ENCODE measurements around the gene MAML2. TPM values are rescaled to one million over a fixed set of nuclear protein-coding genes. Genes with fewer than 3 reads are reported as not detected.

The MAML2 gene
- total RNA-seq, 6 experiments from 2014 or later = 24.9 to 30.8 (median 28.3) TPM

DNA sequence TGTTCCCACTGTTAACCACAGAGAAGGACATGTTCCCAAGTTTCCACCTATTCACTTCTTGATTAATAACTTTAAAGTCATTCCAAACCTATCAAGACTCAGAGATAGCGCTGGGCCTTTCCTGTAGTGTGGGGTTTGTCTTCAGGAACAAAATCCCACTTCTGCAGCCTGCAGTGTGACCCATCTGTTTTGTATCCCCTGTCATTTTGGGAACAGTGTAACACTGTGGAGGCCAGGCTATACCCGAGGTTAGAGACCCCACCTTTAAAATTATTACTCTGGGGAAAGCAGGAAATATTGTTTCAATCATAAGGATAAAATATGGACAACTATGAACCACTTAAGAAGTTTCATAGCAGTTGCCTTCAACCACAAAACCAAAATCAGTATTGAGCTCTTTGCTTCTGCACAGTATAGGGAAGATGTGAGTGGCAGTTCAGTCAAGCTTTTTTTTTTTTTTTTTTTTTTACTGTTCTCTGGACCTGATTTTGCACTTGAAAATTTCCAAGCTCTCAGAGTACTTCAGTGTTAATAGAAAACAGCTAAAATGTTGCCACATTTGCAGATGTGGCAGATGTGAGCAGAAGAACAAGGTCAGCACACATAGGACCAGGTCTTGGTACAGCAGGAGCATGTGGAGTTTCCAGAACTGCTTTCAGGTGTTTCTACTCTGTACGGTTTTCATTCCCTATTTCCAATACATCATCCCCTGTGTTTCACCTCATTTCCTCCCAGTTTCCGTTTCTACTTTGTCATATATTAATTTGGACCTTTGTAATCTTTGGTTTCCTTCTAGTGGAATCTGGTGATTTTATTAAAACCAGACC lies 121.5 kb downstream of the MAML2 start:
- no peaks in the 10 kb centered on the region for H3K9me3 Mint-ChIP-seq
- H3K4me3 Mint-ChIP-seq = peak overlapping the region; percentile 61; the same call in 1 of the 2 replicates
- no peak for DNase-seq
- H3K27me3 Mint-ChIP-seq (ENCODE audit: insufficient read depth) = peaks cover 6% of the 10 kb centered on the region
- peak overlapping the region; percentile 57 for H3K27ac Mint-ChIP-seq
- H3K4me1 Mint-ChIP-seq (ENCODE audit: low read depth) = peaks cover 78% of the 10 kb centered on the region
- TF ChIP-seq, protein P1, sequence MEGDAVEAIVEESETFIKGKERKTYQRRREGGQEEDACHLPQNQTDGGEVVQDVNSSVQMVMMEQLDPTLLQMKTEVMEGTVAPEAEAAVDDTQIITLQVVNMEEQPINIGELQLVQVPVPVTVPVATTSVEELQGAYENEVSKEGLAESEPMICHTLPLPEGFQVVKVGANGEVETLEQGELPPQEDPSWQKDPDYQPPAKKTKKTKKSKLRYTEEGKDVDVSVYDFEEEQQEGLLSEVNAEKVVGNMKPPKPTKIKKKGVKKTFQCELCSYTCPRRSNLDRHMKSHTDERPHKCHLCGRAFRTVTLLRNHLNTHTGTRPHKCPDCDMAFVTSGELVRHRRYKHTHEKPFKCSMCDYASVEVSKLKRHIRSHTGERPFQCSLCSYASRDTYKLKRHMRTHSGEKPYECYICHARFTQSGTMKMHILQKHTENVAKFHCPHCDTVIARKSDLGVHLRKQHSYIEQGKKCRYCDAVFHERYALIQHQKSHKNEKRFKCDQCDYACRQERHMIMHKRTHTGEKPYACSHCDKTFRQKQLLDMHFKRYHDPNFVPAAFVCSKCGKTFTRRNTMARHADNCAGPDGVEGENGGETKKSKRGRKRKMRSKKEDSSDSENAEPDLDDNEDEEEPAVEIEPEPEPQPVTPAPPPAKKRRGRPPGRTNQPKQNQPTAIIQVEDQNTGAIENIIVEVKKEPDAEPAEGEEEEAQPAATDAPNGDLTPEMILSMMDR (IDR thresholded peaks at IDR 0.05) = no peak
- peaks cover 27% of the 10 kb centered on the region for H3K36me3 Mint-ChIP-seq (ENCODE audit: low read depth)

DNA sequence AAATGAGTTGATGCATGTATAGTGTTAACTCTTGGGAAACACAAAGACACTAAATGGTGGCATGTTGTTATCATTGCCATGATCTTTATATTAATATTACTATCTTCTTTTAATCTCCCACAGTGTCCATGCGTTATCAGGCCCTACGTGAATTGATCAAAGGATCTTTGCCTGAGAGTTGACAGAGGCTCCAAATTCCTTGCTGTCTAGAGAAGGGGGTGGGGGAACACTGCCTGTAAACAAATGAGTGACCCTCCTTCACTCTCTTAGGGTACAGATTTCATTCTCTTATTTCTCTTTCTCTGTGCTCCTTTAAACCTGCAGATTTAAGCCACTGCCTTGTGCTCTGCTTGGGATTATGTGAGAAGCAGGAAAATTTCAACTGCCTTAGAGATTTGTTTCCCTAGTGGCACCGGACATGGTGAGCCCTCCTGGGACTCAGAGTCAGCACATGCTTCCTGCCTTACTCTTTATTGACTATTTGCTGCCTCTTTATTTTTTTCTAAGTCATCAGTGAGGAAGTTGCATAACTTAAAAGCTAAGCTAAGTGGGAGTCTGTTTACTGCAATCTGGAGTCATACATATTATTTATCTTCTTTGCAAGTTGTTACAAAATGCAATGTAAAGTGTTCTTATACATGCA lies 122.9 kb downstream of the MAML2 start:
- H3K4me1 Mint-ChIP-seq (ENCODE audit: low read depth) = peaks cover 81% of the 10 kb centered on the region
- H3K27me3 Mint-ChIP-seq (ENCODE audit: insufficient read depth) = peaks cover 6% of the 10 kb centered on the region
- peak overlapping the region; percentile 72 for H3K27ac Mint-ChIP-seq

DNA sequence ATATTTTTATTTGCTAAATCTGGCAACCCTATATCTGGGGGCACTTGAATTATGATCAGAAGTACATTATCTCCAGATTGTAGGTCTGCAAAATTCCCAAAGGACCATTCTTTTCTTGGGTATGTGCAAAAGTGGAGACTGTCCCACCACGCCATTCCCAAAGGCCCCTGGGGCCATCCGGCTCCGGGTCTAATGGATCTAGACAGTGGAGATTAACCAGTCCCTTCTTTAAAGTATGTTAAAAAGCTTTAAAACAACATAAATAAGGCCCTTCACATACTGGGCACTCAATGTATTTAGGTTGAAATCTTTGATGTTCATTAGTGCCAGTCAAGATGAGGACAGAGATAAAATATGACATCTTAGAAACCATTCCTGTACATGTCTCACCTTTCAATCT lies 124.1 kb downstream of the MAML2 start:
- H3K4me1 Mint-ChIP-seq (ENCODE audit: low read depth) = peaks cover 82% of the 10 kb centered on the region
- no peak overlapping the region for H3K4me3 Mint-ChIP-seq
- H3K36me3 Mint-ChIP-seq (ENCODE audit: low read depth) = peaks cover 15% of the 10 kb centered on the region
- no peaks in the 10 kb centered on the region for H3K9me3 Mint-ChIP-seq
- no peak for DNase-seq
- peaks cover 6% of the 10 kb centered on the region for H3K27me3 Mint-ChIP-seq (ENCODE audit: insufficient read depth)
- H3K27ac Mint-ChIP-seq = peak overlapping the region; percentile 58; the same call in 1 of the 2 replicates
- TF ChIP-seq, protein P1 (IDR thresholded peaks at IDR 0.05) = no peak

More for the DNA sequence above, 122.9 kb downstream of the MAML2 start:
- no peaks in the 10 kb centered on the region for H3K9me3 Mint-ChIP-seq
- TF ChIP-seq, protein P1 (IDR thresholded peaks at IDR 0.05) = no peak
- peaks cover 26% of the 10 kb centered on the region for H3K36me3 Mint-ChIP-seq (ENCODE audit: low read depth)
- DNase-seq = peak; percentile 59
- peak overlapping the region; percentile 22 for H3K4me3 Mint-ChIP-seq

DNA sequence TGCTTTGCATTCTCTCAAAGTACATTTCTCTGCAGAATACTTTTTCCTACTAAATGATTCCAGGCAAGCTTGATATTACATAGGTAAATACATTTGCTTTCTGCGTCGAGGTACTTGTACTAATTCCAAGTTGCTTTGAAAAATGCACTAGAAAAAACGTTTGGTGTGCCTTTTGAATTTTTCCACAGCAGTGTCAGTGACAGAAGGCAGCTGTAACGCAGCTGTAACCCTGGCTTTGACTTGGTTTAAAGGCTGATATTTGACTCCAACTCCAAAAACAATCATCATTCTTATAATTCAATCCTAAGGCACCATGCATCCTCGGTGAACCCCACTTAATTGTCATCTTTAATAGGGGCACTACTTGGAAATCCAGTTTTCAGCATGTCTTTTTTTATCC lies 125.0 kb downstream of the MAML2 start:
- Mint-ChIP-seq H3K4me3 (no peak overlapping the region), H3K27ac (no peak overlapping the region; the same call in 1 of the 2 replicates), H3K36me3 (ENCODE audit: low read depth) (peaks cover 15% of the 10 kb centered on the region), H3K9me3 (no peaks in the 10 kb centered on the region), H3K4me1 (ENCODE audit: low read depth) (peaks cover 91% of the 10 kb centered on the region), H3K27me3 (ENCODE audit: insufficient read depth) (peaks cover 6% of the 10 kb centered on the region)
- TF ChIP-seq, protein P1 (IDR thresholded peaks at IDR 0.05) = no peak
- no peak for DNase-seq

DNA sequence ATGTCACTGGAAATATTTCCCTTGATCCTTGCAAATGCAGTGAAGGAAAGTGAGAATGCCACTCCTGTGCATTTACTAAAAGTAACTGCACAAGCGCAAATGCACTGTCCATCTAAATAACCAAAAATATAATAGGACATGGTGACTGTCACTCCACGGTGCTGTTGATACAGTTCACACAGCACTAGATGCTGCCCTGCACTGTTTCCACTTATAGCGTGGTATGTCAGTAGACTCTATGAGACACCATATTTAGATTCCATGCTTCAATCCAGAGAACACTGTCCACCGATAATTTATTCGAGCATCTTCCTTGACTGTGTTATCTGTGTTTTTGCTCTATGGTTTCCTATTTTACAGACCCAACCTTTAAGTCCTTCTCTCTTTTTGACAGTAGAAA lies 125.8 kb downstream of the MAML2 start:
- Mint-ChIP-seq H3K27ac (no peak overlapping the region), H3K4me3 (no peak overlapping the region), H3K4me1 (ENCODE audit: low read depth) (peaks cover 95% of the 10 kb centered on the region), H3K9me3 (no peaks in the 10 kb centered on the region), H3K36me3 (ENCODE audit: low read depth) (peaks cover 15% of the 10 kb centered on the region), H3K27me3 (ENCODE audit: insufficient read depth) (peaks cover 3% of the 10 kb centered on the region)
- no peak for DNase-seq
- TF ChIP-seq, protein P1 (IDR thresholded peaks at IDR 0.05) = no peak
